GM12872 (cell line): Measurements from ENCODE around the gene TRAM2.

Source experiments
- CTCF ChIP-seq: IDR thresholded peaks from 3 replicates; pipeline ENCODE4 v1.5.1; 2011; ENCODE audit warnings: low read depth, mild to moderate bottlenecking, low read length, moderate library complexity; ENCODE audit not compliant: insufficient read depth

Gene TRAM2

GRCh38 chr6:52577022-52577777 lies at the start of gene TRAM2:
TSS of gene TRAM2 (minus strand) at chr6:52577060. CDS start at chr6:52576915, 145 bp downstream.
- no peak for TF ChIP-seq CTCF

DNA sequence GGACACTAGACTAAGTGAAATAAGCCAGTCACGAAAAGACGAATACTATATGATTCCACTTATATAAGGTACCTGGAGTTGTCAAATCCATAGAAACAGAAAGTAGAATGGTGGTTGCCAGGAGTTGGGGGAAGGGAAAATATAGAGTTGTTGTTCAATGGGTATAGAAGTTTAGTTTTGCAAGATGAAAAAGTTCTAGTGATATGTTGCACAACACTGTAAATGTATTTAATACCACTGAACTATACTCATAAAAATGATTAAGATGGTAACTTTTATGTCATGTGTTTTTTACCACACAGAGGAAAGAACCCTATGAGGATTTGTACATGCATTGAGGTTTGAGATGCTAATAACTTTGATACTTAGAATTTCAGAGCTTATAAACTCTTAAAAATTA lies 46.0 kb upstream of the TRAM2 start:
- no peak for TF ChIP-seq CTCF

DNA sequence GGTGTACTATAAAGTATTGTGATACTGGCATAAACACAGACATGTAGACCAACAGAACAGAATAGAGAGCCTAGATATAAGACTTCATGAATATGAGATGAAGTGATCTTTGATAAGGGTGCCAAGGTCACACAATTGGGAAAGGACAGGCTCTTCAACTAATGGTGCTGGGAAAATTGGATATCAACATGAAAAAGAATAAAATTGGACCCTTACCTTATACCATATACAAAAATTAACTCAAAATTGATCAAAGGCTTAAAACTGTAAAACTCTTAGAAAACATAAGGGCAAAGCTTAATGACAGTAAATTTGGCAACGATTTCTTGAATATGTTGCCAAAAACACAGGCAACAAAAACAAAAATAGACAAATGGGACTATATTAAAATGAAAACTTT lies 44.8 kb upstream of the TRAM2 start:
- no peak for TF ChIP-seq CTCF

DNA sequence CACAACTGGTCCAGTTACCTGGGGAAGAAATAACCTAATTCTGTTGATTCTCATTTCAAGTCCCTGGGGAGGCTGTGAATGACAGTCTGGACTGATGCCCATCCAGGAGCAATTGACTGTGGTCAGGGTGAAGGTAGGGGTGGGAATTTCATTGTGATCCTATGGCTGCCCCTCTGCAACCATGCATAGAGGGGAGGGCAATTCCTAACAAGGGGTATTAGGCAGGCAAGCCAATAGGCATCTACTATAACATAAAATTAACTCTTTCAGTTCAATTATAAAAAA lies 44.0 kb upstream of the TRAM2 start:
- TF ChIP-seq CTCF: no peak

GRCh38 chr6:52620055-52620905 lies 43.4 kb upstream of the TRAM2 start:
- TF ChIP-seq CTCF: no peak

DNA sequence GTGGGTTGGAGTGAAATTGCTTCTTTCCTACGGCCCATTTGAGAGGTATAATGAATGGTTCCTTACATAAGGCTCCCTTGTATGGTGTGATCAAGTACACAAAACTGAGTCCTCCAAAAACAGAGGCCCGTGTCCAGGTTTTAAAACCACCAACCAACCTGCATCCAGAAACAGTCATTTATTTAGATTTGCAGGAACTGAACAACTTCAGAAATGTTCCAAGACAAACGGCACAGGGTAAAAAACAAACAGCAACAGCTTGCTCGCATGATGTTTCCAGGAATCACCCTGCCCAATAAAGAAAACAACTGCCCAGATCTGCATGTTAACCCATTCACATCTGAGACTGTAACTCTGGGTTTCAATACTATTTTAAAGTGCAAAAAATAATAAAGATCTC lies 40.2 kb upstream of the TRAM2 start:
- no peak for TF ChIP-seq CTCF

GRCh38 chr6:52616059-52616690 lies 39.3 kb upstream of the TRAM2 start:
- TF ChIP-seq CTCF: no peak
